NT2/D1 (cell line): ENCODE data around the gene LSP1.

ENCODE experiments used
- SUZ12 ChIP-seq: IDR thresholded peaks from 2 replicates; pipeline ENCODE4 v1.6.1; 2011; ENCODE audit not compliant: insufficient read length, insufficient read depth; ENCODE audit errors: extremely low read depth
- YY1 ChIP-seq: IDR thresholded peaks from 2 replicates; pipeline ENCODE4 v1.6.1; 2011; ENCODE audit not compliant: insufficient read length, insufficient read depth
- ZNF274 ChIP-seq: IDR thresholded peaks from 2 replicates; pipeline ENCODE4 v1.6.1; 2011; ENCODE audit warnings: mild to moderate bottlenecking, low read depth, low read length

- no peak for TF ChIP-seq YY1
- TF ChIP-seq SUZ12 = no peak
- no peak for TF ChIP-seq ZNF274
Observed at GRCh38 chr11:1906181-1906580, 53.3 kb downstream of the LSP1 start.
